ENCODE data around the gene TOR3A. TPM values are rescaled to one million over a fixed set of nuclear protein-coding genes. Genes with fewer than 3 reads are reported as not detected.

Gene TOR3A
- total RNA-seq, 1 experiment from 2014 or later = 25.2 TPM

GRCh38 chr1:179108644-179109043 is 26.8 kb downstream of the TOR3A start:
- ChIA-PET POLR2A (no interaction called here), CTCF (no interaction called here)
- H3K4me1 Mint-ChIP-seq (ENCODE audit: low read depth, unreplicated experiment) = no peaks in the 10 kb centered on the region
- DNase-seq = no peak
- no peak overlapping the region for H3K4me3 Mint-ChIP-seq (ENCODE audit: unreplicated experiment)
- peaks cover 56% of the 10 kb centered on the region for H3K36me3 Mint-ChIP-seq (ENCODE audit: insufficient read depth, unreplicated experiment)
- no peaks in the 10 kb centered on the region for H3K4me1 ChIP-seq
- H3K27me3 ChIP-seq (replicated peaks; ENCODE audit: control insufficient read depth, insufficient read depth, low read length) = no peaks in the 10 kb centered on the region
- H3K9me3 Mint-ChIP-seq (ENCODE audit: unreplicated experiment) = no peaks in the 10 kb centered on the region
- no peak for TF ChIP-seq CTCF (IDR thresholded peaks at IDR 0.05; ENCODE audit: insufficient read depth in 1 of 2, low read depth in 1 of 2, low read length in 1 of 2, severe bottlenecking in 1 of 2, unreplicated experiment in 1 of 2)
- no peaks in the 10 kb centered on the region for H3K9me3 ChIP-seq
- peaks cover 4% of the 10 kb centered on the region; the same call in 1 of the 2 replicates for H3K36me3 ChIP-seq (ENCODE audit: control insufficient read depth, insufficient read depth, low read length)
- no peak overlapping the region for H3K4me3 ChIP-seq (ENCODE audit: low read depth, low read length)
- no TSS peak for BruUV-seq (replicated peaks)
- intact Hi-C loops (cut with micrococcal nuclease; ENCODE audit: unreplicated experiment) = loop anchor here (5.0 kb wide), 1 partner anchor 84 kb away; no protein-coding TSS in a partner anchor
- no peaks in the 10 kb centered on the region for H3K27me3 Mint-ChIP-seq (ENCODE audit: insufficient read depth, unreplicated experiment)
- no peak overlapping the region for H3K27ac Mint-ChIP-seq (ENCODE audit: unreplicated experiment)

DNA sequence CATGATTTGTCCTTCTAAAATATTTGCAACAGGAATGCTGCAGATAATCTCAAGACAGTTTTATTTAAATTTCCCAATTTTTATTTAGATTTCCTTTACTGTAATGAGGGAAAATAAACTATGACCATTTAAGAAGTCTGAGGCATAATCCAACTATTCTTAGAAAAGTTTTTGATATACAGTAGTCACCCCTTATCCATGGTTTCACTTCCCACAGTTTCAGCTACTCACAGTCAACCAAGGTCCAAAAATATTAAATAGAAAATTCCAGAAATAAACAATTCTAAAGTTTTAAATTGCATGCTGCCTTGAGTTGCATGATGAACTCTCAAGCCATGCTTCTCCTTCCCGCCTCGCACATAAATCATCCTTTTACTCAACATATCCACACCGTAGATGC is 33.3 kb downstream of the TOR3A start:
- Mint-ChIP-seq H3K27me3 (ENCODE audit: insufficient read depth, unreplicated experiment) (no peaks in the 10 kb centered on the region), H3K36me3 (ENCODE audit: insufficient read depth, unreplicated experiment) (peaks cover 72% of the 10 kb centered on the region), H3K4me3 (ENCODE audit: unreplicated experiment) (no peak overlapping the region), H3K9me3 (ENCODE audit: unreplicated experiment) (no peaks in the 10 kb centered on the region), H3K27ac (ENCODE audit: unreplicated experiment) (no peak overlapping the region), H3K4me1 (ENCODE audit: low read depth, unreplicated experiment) (no peaks in the 10 kb centered on the region)
- intact Hi-C loops (cut with micrococcal nuclease; ENCODE audit: unreplicated experiment) = no loop called here
- no TSS peak for BruUV-seq (replicated peaks)
- H3K4me1 ChIP-seq = no peaks in the 10 kb centered on the region
- ChIA-PET CTCF (no interaction called here), POLR2A (no interaction called here)
- H3K9me3 ChIP-seq = no peaks in the 10 kb centered on the region
- no peaks in the 10 kb centered on the region for H3K27me3 ChIP-seq (replicated peaks; ENCODE audit: control insufficient read depth, insufficient read depth, low read length)
- no peak overlapping the region for H3K4me3 ChIP-seq (ENCODE audit: low read depth, low read length)
- TF ChIP-seq CTCF (IDR thresholded peaks at IDR 0.05; ENCODE audit: insufficient read depth in 1 of 2, low read depth in 1 of 2, low read length in 1 of 2, severe bottlenecking in 1 of 2, unreplicated experiment in 1 of 2) = no peak
- DNase-seq = no peak
- peaks cover 5% of the 10 kb centered on the region for H3K36me3 ChIP-seq (ENCODE audit: control insufficient read depth, insufficient read depth, low read length)

DNA sequence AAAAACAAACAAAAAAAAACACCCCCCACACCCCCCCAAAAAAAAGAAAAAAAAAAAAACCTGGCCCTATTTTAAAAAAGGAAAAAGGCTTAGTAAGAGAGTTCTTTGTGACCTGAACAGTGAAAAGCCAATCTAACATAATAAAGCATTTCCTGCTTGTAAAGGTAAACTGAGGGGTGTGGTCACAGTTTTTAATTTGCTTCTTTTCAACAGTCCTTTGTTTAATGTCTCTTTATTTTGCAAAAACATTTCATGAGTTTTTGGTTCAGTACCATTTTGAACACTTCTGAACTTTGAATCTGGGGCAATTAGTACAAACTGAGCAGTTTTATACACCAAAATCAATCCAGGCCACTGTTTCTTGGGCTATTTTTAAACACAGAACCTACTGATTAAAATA is 37.6 kb downstream of the TOR3A start:
- Mint-ChIP-seq H3K4me3 (ENCODE audit: unreplicated experiment) (no peak overlapping the region), H3K9me3 (ENCODE audit: unreplicated experiment) (no peaks in the 10 kb centered on the region), H3K27me3 (ENCODE audit: insufficient read depth, unreplicated experiment) (no peaks in the 10 kb centered on the region), H3K36me3 (ENCODE audit: insufficient read depth, unreplicated experiment) (peaks cover 51% of the 10 kb centered on the region), H3K4me1 (ENCODE audit: low read depth, unreplicated experiment) (no peaks in the 10 kb centered on the region), H3K27ac (ENCODE audit: unreplicated experiment) (no peak overlapping the region)
- ChIA-PET CTCF (no interaction called here), POLR2A (no interaction called here)
- Histone ChIP-seq H3K36me3 (ENCODE audit: control insufficient read depth, insufficient read depth, low read length) (peaks cover 5% of the 10 kb centered on the region), H3K27me3 (replicated peaks; ENCODE audit: control insufficient read depth, insufficient read depth, low read length) (no peaks in the 10 kb centered on the region), H3K4me3 (ENCODE audit: low read depth, low read length) (no peak overlapping the region), H3K4me1 (no peaks in the 10 kb centered on the region), H3K9me3 (no peaks in the 10 kb centered on the region)
- no TSS peak for BruUV-seq (replicated peaks)
- intact Hi-C loops (cut with micrococcal nuclease; ENCODE audit: unreplicated experiment) = no loop called here
- DNase-seq = no peak
- TF ChIP-seq CTCF (IDR thresholded peaks at IDR 0.05; ENCODE audit: insufficient read depth in 1 of 2, low read depth in 1 of 2, low read length in 1 of 2, severe bottlenecking in 1 of 2, unreplicated experiment in 1 of 2) = no peak
